Upper lobe of left lung (tissue), 6 donors: ENCODE results near the gene C2orf74. TPM values are rescaled to one million over a fixed set of nuclear protein-coding genes. Genes with fewer than 3 reads are reported as not detected.
A peak's percentile ranks its signal among the peaks of the same experiment; 100 is the strongest.
"Not testable (repeated sequence)": the region's sequence is repeated elsewhere in the genome, so short reads cannot be mapped to it uniquely, and the experiment has no call there.

Experiments used
- ATAC-seq, 2 donors: fragments of 200-7000 bp; cut with Tn5 transposase; one replicate each; pipeline ENCODE4 v1.9.1; 2022; ENCODE audit warnings: mild to moderate bottlenecking in 2 of 2, moderate library complexity in 2 of 2; ENCODE audit not compliant: low FRiP score in 2 of 2
- DNase-seq, 2 donors: peaks; one replicate each; pipeline ENCODE4 v3.0.0-alpha.2; 2019 to 2020
- H3K27ac ChIP-seq, 4 donors: fragments of 200-600 bp; sonication (generic); one replicate each; pipeline ENCODE4 v1.5.1; 2016 to 2019
- H3K27me3 ChIP-seq, 4 donors: fragments of 200-600 bp; sonication (generic); one replicate each; pipeline ENCODE4 v1.5.1; 2017 to 2019
- H3K36me3 ChIP-seq, 4 donors: fragments of 200-600 bp; sonication (generic); one replicate each; pipeline ENCODE4 v1.5.1; 2016 to 2019
- H3K4me1 ChIP-seq, 4 donors: fragments of 200-600 bp; sonication (generic); one replicate each; pipeline ENCODE4 v1.5.1; 2018 to 2019
- H3K4me3 ChIP-seq, 4 donors: fragments of 200-600 bp; sonication (generic); one replicate each; pipeline ENCODE4 v1.5.1; 2017 to 2019; ENCODE audit warnings: mild to moderate bottlenecking in 2 of 4, moderate library complexity in 1 of 4
- H3K9me3 ChIP-seq, 4 donors: fragments of 200-600 bp; sonication (generic); one replicate each; pipeline ENCODE4 v1.5.1; 2018 to 2019
- CTCF ChIP-seq, 6 experiments: fragments of 450-650 bp in 4 of 6; fragments of 200-600 bp in 2 of 6; sonication (generic) in 2 of 6; IDR thresholded peaks; one replicate each; pipeline ENCODE4 v1.5.1; 2016 to 2019; ENCODE audit warnings: antibody characterized with exemption in 6 of 6
- EP300 ChIP-seq, 4 donors: sonication (generic); formaldehyde crosslinking; IDR thresholded peaks; one replicate each; pipeline ENCODE4 v1.5.1; 2017; ENCODE audit warnings: antibody characterized with exemption in 4 of 4, control low read depth in 2 of 4
- POLR2A ChIP-seq, 4 donors: fragments of 450-650 bp; IDR thresholded peaks; one replicate each; pipeline ENCODE4 v1.5.1; 2016 to 2017; ENCODE audit warnings: antibody characterized with exemption in 4 of 4, mild to moderate bottlenecking in 2 of 4
- POLR2AphosphoS5 ChIP-seq, 2 donors: sonication (generic); formaldehyde crosslinking; IDR thresholded peaks; one replicate each; pipeline ENCODE4 v1.5.1; 2017; ENCODE audit warnings: antibody characterized with exemption in 2 of 2
- WGBS, 2 donors: methylation state at CpG; one replicate each; pipeline ENCODE4 v1.1.5; 2017 to 2018; 5-methylcytosine and 5-hydroxymethylcytosine counted together
- total RNA-seq, 6 donors: library from RNA; depleted of rRNA in 4 of 6; stranded (reverse); fragments of >200 nt in 4 of 6; gene quantifications; one replicate each; pipeline versions ENCODE4 v1.1.0 to v1.2.1, GENCODE V29; 2016 to 2021
- donor health status: DM: no; HTN: no; CAD: no; lungs with moderate emphysema.
- donor health status: DM: no; HTN: yes; CAD: no; lungs with severe emphysema.

Gene C2orf74
- total RNA-seq, 6 donors from 2014 or later, result 11.9 to 20.7 (median 16.6) TPM

DNA sequence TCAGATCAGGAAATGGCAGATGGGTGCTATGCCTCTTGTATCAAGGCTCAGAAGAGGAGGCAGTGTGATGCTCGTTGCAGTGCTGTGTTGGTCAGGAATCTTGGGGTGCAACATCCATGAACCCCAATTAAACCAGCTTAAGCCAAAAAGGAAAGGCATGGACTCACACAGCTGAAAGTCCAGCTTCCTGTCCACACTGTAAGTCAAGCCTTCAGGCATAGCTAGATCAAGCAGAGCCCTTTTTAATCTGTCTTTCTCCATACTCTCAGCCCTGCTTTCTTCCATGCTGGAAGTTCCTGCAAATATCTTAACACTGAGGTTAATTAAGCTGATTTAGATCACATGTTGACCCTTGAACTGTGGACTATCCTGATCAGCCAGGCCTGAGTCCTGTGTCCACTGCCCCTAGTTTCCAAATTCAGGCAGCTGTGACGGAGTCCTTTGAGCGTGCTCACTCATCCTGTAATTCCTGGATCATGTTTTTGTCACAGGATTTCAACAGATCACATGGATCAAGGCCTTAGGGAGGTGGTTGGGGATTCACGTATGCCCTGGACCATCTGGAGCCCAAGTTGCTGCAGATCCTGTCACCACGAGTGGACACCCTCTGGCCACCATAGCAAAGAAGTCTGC is 4.5 kb upstream of the C2orf74 start:
- H3K4me1 ChIP-seq, result no peaks in the 10 kb centered on the region
- DNase-seq, result no peak
- H3K36me3 ChIP-seq, result peaks cover 0 to 6% (median 2%) of the 10 kb centered on the region in 4 donors
- H3K9me3 ChIP-seq, result peaks cover 0 to 3% (median 0%) of the 10 kb centered on the region in 4 donors
- no peaks in the 10 kb centered on the region for H3K27me3 ChIP-seq
- TF ChIP-seq POLR2AphosphoS5 (IDR thresholded peaks at IDR 0.05) (no peak), EP300 (IDR thresholded peaks at IDR 0.05) (no peak), CTCF (IDR thresholded peaks at IDR 0.05) (no peak), POLR2A (IDR thresholded peaks at IDR 0.05) (no peak)
- no peak overlapping the region for H3K4me3 ChIP-seq
- H3K27ac ChIP-seq, result no peak overlapping the region
- 78 to 79% methylated on average over 5 of the region's 5 CpGs for WGBS, 2 donors
- no peak for ATAC-seq

- Histone ChIP-seq H3K4me1 (no peaks in the 10 kb centered on the region), H3K4me3 (no peak overlapping the region), H3K36me3 (peaks cover 0 to 14% (median 4%) of the 10 kb centered on the region in 4 donors), H3K27ac (no peak overlapping the region), H3K27me3 (no peaks in the 10 kb centered on the region), H3K9me3 (peaks cover 0 to 3% (median 0%) of the 10 kb centered on the region in 4 donors)
- ATAC-seq (peak in 1 of 2 donors; percentile 44), DNase-seq (no peak)
- WGBS, 2 donors, result 57 to 63% methylated on average over 3 of the region's 3 CpGs
- TF ChIP-seq POLR2AphosphoS5 (IDR thresholded peaks at IDR 0.05) (no peak), CTCF (IDR thresholded peaks at IDR 0.05) (no peak), EP300 (IDR thresholded peaks at IDR 0.05) (no peak)
These were observed 3.5 kb upstream of the C2orf74 start for GRCh38 chr2:61158356-61158955.

GRCh38 chr2:61162721-61163120 is 733 bp downstream of the C2orf74 start:
- 81 to 87% methylated on average over 5 of the region's 5 CpGs for WGBS, 2 donors
- H3K4me3 ChIP-seq, result no peak overlapping the region
- ATAC-seq, result no peak
- no peaks in the 10 kb centered on the region for H3K4me1 ChIP-seq
- TF ChIP-seq EP300 (IDR thresholded peaks at IDR 0.05), result no peak
- no peak for TF ChIP-seq POLR2A (IDR thresholded peaks at IDR 0.05)
- TF ChIP-seq POLR2AphosphoS5 (IDR thresholded peaks at IDR 0.05), result no peak
- TF ChIP-seq CTCF (IDR thresholded peaks at IDR 0.05), result no peak
- H3K27ac ChIP-seq, result no peak overlapping the region
- H3K27me3 ChIP-seq, result no peaks in the 10 kb centered on the region
- peaks cover 0 to 3% (median 0%) of the 10 kb centered on the region in 4 donors for H3K9me3 ChIP-seq
- peaks cover 10 to 35% (median 15%) of the 10 kb centered on the region in 4 donors for H3K36me3 ChIP-seq
- no peak for DNase-seq

DNA sequence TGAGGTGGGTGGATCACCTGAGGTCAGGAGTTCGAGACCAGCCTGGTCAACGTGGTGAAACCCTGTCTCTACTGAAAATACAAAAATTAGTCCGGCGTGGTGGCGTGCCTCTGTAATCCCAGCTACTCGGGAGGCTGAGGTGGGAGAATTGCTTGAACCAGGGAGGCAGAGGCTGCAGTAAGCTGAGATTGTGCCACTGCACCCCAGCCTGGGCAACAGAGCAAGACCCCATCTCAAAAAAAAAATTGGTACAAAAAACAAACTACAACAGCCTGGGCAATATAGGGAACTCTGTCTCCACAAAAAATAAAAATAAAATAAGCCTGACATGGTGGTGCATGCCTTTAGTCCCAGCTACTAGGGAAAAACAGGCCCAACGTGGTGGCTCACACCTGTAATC is 3.1 kb downstream of the C2orf74 start:
- H3K36me3 ChIP-seq, result peaks cover 10 to 34% (median 15%) of the 10 kb centered on the region in 4 donors
- not testable (repeated sequence) for H3K4me1 ChIP-seq, ATAC-seq, DNase-seq, H3K27me3 ChIP-seq, H3K4me3 ChIP-seq, H3K27ac ChIP-seq, H3K9me3 ChIP-seq
- 95% methylated on average over 7 of the region's 7 CpGs for WGBS, 2 donors

GRCh38 chr2:61165946-61166345 is 4.0 kb downstream of the C2orf74 start:
- H3K9me3 ChIP-seq, result no peaks in the 10 kb centered on the region
- no peaks in the 10 kb centered on the region for H3K27me3 ChIP-seq

GRCh38 chr2:61167579-61167978 is 5.6 kb downstream of the C2orf74 start:
- DNase-seq, result no peak
- TF ChIP-seq EP300 (IDR thresholded peaks at IDR 0.05), result no peak
- no peak for TF ChIP-seq POLR2A (IDR thresholded peaks at IDR 0.05)
- TF ChIP-seq POLR2AphosphoS5 (IDR thresholded peaks at IDR 0.05), result no peak

More at GRCh38 chr2:61165946-61166345, 4.0 kb downstream of the C2orf74 start:
- TF ChIP-seq POLR2A (IDR thresholded peaks at IDR 0.05), result no peak
- Histone ChIP-seq H3K4me3 (no peak overlapping the region), H3K36me3 (peaks cover 10 to 34% (median 14%) of the 10 kb centered on the region in 4 donors), H3K27ac (no peak overlapping the region), H3K4me1 (no peaks in the 10 kb centered on the region)
- DNase-seq (no peak), ATAC-seq (no peak)
- 85 to 86% methylated on average over 3 of the region's 3 CpGs for WGBS, 2 donors

More at GRCh38 chr2:61167579-61167978, 5.6 kb downstream of the C2orf74 start:
- H3K4me1 ChIP-seq, result no peaks in the 10 kb centered on the region
- ATAC-seq, result no peak
- no peaks in the 10 kb centered on the region for H3K27me3 ChIP-seq
- H3K9me3 ChIP-seq, result no peaks in the 10 kb centered on the region
- no peak overlapping the region for H3K4me3 ChIP-seq
- 95% methylated on average over 10 of the region's 10 CpGs for WGBS, 2 donors
- peaks cover 10 to 34% (median 14%) of the 10 kb centered on the region in 4 donors for H3K36me3 ChIP-seq
- no peak overlapping the region for H3K27ac ChIP-seq
